Natural killer cell (primary cell): Measurements from ENCODE around the gene NTN4. TPM values are rescaled to one million over a fixed set of nuclear protein-coding genes. Genes with fewer than 3 reads are reported as not detected.
"Not testable (repeated sequence)": the region's sequence is repeated elsewhere in the genome, so short reads cannot be mapped to it uniquely, and the experiment has no call there.

ENCODE experiments used
- ATAC-seq, 3 donors: fragments of 150-1000 bp in 2 of 3; fragments of 200-7000 bp in 1 of 3; cut with Tn5 transposase; 1 replicate in 1 of 3; 2 replicates in 2 of 3; pipeline ENCODE4 v1.10.0; 2021; ENCODE audit warnings: mild to moderate bottlenecking in 2 of 3, moderate library complexity in 2 of 3
- DNase-seq, 2 donors: peaks; one replicate each; pipeline versions ENCODE4 v3.0.0 to v3.0.0-alpha.2; 2013 to 2021; ENCODE audit warnings: mixed read lengths in 1 of 2
- H3K27ac ChIP-seq: one replicate; pipeline ENCODE4 v1.5.1; 2013; ENCODE audit warnings: mild to moderate bottlenecking, low read length
- H3K27me3 ChIP-seq: one replicate; pipeline ENCODE4 v1.6.1; 2013; ENCODE audit warnings: low read length; ENCODE audit not compliant: control insufficient read depth, insufficient read depth
- H3K36me3 ChIP-seq: one replicate; pipeline ENCODE4 v1.6.1; 2013; ENCODE audit warnings: low read length; ENCODE audit not compliant: control insufficient read depth, insufficient read depth
- H3K4me1 ChIP-seq: one replicate; pipeline ENCODE4 v1.6.1; 2013; ENCODE audit warnings: low read length; ENCODE audit not compliant: control insufficient read depth, insufficient read depth
- H3K4me3 ChIP-seq: one replicate; pipeline ENCODE4 v1.5.1; 2013; ENCODE audit warnings: low read length
- H3K9me3 ChIP-seq: one replicate; pipeline ENCODE4 v1.6.1; 2013; ENCODE audit warnings: low read length; ENCODE audit not compliant: control insufficient read depth, insufficient read depth
- H3K27ac Mint-ChIP-seq, 2 donors: one replicate each; pipeline ENCODE4 v1.8.0; 2022; ENCODE audit warnings: mild to moderate bottlenecking in 2 of 2, mixed read lengths in 2 of 2, moderate library complexity in 1 of 2
- H3K27me3 Mint-ChIP-seq, 2 donors: one replicate each; pipeline ENCODE4 v1.8.0; 2022; ENCODE audit warnings: low read depth in 2 of 2, mixed read lengths in 2 of 2
- H3K36me3 Mint-ChIP-seq: one replicate; pipeline ENCODE4 v1.8.0; 2022; ENCODE audit warnings: mixed read lengths
- H3K4me1 Mint-ChIP-seq, 2 donors: one replicate each; pipeline ENCODE4 v1.8.0; 2022; ENCODE audit warnings: mixed read lengths in 2 of 2
- H3K4me3 Mint-ChIP-seq: one replicate; pipeline ENCODE4 v1.8.0; 2022; ENCODE audit warnings: mild to moderate bottlenecking, moderate library complexity, mixed read lengths
- H3K9me3 Mint-ChIP-seq, 2 donors: one replicate each; pipeline ENCODE4 v1.8.0; 2022; ENCODE audit warnings: mixed read lengths in 2 of 2
- WGBS: methylation state at CpG from one replicate; pipeline ENCODE4 v1.1.7; 2013; ENCODE audit warnings: missing lambda C conversion rate; ENCODE audit not compliant: insufficient coverage; 5-methylcytosine and 5-hydroxymethylcytosine counted together
- intact Hi-C: fragments of 100-400 bp; cut with micrococcal nuclease; formaldehyde crosslinking; loops from one replicate; pipeline ENCODE4 v1.14.2; 2022
- total RNA-seq, 4 donors: library from RNA; stranded (reverse); fragments of 120-200 nt in 1 of 4; gene quantifications; one replicate each; pipeline versions ENCODE4 v1.2.3 to v1.2.4, GENCODE V29; 2013 to 2022
- TF ChIP-seq, protein P1 (sequence below): fragments of 200-600 bp; IDR thresholded peaks from one replicate; pipeline ENCODE4 v1.8.0; 2022; ENCODE audit warnings: antibody characterized with exemption

NTN4 gene
- total RNA-seq, 3 donors from 2014 or later (not counting 1 experiment from before 2014, with no cell fraction given), result 0.18 TPM; not detected in 2

GRCh38 chr12:95815632-95816212 is 25.2 kb upstream of the NTN4 start:
- H3K36me3 Mint-ChIP-seq, result no peaks in the 10 kb centered on the region
- no peaks in the 10 kb centered on the region for H3K9me3 ChIP-seq
- no peak for ATAC-seq
- H3K27ac Mint-ChIP-seq, result no peak overlapping the region
- no peak overlapping the region for H3K27ac ChIP-seq
- no peaks in the 10 kb centered on the region for H3K36me3 ChIP-seq
- no peaks in the 10 kb centered on the region for H3K4me1 ChIP-seq
- H3K27me3 Mint-ChIP-seq, result peaks cover 10 to 28% of the 10 kb centered on the region in 2 donors
- H3K4me3 Mint-ChIP-seq, result no peak overlapping the region
- no peaks in the 10 kb centered on the region for H3K4me1 Mint-ChIP-seq
- intact Hi-C loops, result no loop called here
- peak in 1 of 2 donors; percentile 25 for DNase-seq
- TF ChIP-seq, protein P1, sequence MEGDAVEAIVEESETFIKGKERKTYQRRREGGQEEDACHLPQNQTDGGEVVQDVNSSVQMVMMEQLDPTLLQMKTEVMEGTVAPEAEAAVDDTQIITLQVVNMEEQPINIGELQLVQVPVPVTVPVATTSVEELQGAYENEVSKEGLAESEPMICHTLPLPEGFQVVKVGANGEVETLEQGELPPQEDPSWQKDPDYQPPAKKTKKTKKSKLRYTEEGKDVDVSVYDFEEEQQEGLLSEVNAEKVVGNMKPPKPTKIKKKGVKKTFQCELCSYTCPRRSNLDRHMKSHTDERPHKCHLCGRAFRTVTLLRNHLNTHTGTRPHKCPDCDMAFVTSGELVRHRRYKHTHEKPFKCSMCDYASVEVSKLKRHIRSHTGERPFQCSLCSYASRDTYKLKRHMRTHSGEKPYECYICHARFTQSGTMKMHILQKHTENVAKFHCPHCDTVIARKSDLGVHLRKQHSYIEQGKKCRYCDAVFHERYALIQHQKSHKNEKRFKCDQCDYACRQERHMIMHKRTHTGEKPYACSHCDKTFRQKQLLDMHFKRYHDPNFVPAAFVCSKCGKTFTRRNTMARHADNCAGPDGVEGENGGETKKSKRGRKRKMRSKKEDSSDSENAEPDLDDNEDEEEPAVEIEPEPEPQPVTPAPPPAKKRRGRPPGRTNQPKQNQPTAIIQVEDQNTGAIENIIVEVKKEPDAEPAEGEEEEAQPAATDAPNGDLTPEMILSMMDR, result peak; percentile 6
- H3K9me3 Mint-ChIP-seq, result no peaks in the 10 kb centered on the region
- peaks cover 4% of the 10 kb centered on the region for H3K27me3 ChIP-seq
- no peak overlapping the region for H3K4me3 ChIP-seq
- 89% methylated on average over 2 of the region's 5 CpGs for WGBS

DNA sequence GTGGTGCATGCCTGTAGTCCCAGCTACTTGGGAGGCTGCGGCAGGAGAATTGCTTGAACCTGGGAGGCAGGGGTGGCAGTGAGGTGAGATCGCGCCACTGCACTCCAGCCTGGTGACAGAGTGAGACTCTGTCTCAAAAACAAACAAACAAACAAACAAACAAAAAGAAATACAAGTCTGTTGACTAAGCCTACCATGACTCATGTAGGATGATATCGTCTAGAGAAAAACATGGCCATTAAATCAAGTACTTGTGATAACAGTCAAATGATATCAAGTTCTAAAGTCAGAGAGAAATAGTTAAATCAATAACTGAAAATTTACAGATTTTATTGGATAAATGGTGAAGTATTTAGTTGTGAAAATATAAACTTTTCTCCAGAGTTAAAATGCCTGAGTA is 21.6 kb upstream of the NTN4 start:
- H3K27ac ChIP-seq, intact Hi-C loops, H3K4me1 ChIP-seq, ATAC-seq, H3K27me3 ChIP-seq, H3K27ac Mint-ChIP-seq, H3K9me3 ChIP-seq, DNase-seq, H3K4me3 ChIP-seq, H3K4me1 Mint-ChIP-seq, H3K9me3 Mint-ChIP-seq, H3K36me3 Mint-ChIP-seq, H3K36me3 ChIP-seq, H3K4me3 Mint-ChIP-seq: not testable (repeated sequence)
- peaks cover 15 to 42% of the 10 kb centered on the region in 2 donors for H3K27me3 Mint-ChIP-seq
- 70% methylated on average over 2 of the region's 4 CpGs for WGBS

DNA sequence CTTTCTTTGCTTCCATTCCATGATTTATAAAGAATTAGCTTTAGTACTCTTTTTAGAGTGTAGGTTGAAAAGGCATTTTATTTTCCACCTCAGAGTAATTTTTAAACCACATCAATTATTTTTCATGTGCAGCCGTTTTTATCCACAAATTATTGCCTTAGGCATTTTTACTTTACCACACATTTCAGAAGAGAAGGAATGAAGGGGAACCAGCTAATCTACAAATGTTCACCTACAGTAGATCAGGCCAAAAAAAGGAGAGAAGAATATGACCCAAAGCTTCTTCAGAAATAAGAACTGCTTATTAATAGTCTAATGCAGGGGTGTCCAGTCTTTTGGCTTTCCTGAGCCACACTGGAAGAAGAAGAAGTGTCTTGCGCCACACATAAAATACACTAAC is 19.8 kb upstream of the NTN4 start:
- H3K27ac Mint-ChIP-seq, result no peak overlapping the region
- H3K36me3 ChIP-seq, result no peaks in the 10 kb centered on the region
- no peak for DNase-seq
- no peaks in the 10 kb centered on the region for H3K36me3 Mint-ChIP-seq
- intact Hi-C loops, result no loop called here
- no peak for ATAC-seq
- WGBS, result no CpG with 5 or more reads among the region's 2 CpGs
- TF ChIP-seq, protein P1, result no peak
- H3K4me1 ChIP-seq, result no peaks in the 10 kb centered on the region
- no peaks in the 10 kb centered on the region for H3K9me3 Mint-ChIP-seq
- peaks cover 0 to 10% of the 10 kb centered on the region in 2 donors for H3K4me1 Mint-ChIP-seq
- H3K4me3 Mint-ChIP-seq, result no peak overlapping the region
- peaks cover 15 to 49% of the 10 kb centered on the region in 2 donors for H3K27me3 Mint-ChIP-seq
- H3K27ac ChIP-seq, result no peak overlapping the region
- no peak overlapping the region for H3K4me3 ChIP-seq
- no peaks in the 10 kb centered on the region for H3K9me3 ChIP-seq
- H3K27me3 ChIP-seq, result peaks cover 2% of the 10 kb centered on the region

DNA sequence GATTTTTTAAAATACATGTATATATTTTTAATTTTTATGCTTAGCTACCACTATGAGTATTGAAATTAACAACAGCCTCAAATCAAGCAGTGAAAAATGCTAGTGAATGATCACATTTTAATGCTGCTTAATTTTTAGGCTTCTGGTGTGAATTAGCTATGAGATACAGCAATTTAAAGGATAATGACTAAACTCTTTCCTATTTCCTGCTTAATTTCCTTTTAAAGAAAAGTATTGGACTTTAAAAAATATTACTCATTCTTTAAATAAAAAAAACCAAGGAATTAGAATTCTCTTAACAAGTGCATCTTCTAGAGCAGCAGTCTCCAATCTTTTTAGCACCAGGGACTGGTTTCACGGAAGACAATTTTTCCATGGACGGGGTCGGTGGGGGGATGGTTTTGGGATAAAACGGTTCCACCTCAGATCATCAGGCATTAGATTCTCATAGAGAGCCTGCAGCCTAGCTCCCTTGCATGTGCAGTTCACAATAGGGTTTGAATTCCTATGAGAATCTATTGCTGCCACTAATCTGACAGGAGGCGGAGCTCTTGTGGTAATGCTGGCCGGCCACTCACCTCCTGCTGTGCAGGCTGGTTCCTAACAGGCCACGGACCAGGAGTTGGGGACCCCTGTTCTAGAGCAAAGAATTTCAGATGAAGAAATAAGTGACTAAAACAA is 18.6 kb upstream of the NTN4 start:
- Mint-ChIP-seq H3K4me1 (peaks cover 0 to 10% of the 10 kb centered on the region in 2 donors), H3K4me3 (no peak overlapping the region), H3K36me3 (no peaks in the 10 kb centered on the region), H3K9me3 (no peaks in the 10 kb centered on the region), H3K27me3 (peaks cover 15 to 57% of the 10 kb centered on the region in 2 donors), H3K27ac (no peak overlapping the region)
- no peaks in the 10 kb centered on the region for H3K4me1 ChIP-seq
- WGBS, result 90% methylated on average over 7 of the region's 7 CpGs
- TF ChIP-seq, protein P1, result no peak
- intact Hi-C loops, result no loop called here
- H3K27ac ChIP-seq, result no peak overlapping the region
- peaks cover 2% of the 10 kb centered on the region for H3K27me3 ChIP-seq
- no peak overlapping the region for H3K4me3 ChIP-seq
- no peaks in the 10 kb centered on the region for H3K9me3 ChIP-seq
- DNase-seq (no peak), ATAC-seq (no peak)
- no peaks in the 10 kb centered on the region for H3K36me3 ChIP-seq
